HK-2 (cell line): ENCODE data around the gene POGZ.

ENCODE experiments used
- DNase-seq: peaks from one replicate; pipeline ENCODE4 v3.0.0-alpha.2; 2018; ENCODE audit not compliant: unreplicated experiment

POGZ gene

GRCh38 chr1:151459331-151460046, at the start of gene POGZ:
TSS of gene POGZ (minus strand) at chr1:151459494. CDS start at chr1:151442204, 17,290 bp downstream.
- peak; percentile 95 for DNase-seq

- DNase-seq, result no peak
These were observed 49.5 kb upstream of the POGZ start for GRCh38 chr1:151508833-151509232.

GRCh38 chr1:151504759-151505158, 45.5 kb upstream of the POGZ start:
- no peak for DNase-seq

- DNase-seq, result no peak
These were observed 45.0 kb upstream of the POGZ start for GRCh38 chr1:151504252-151504651.

- DNase-seq, result no peak
These were observed 43.8 kb upstream of the POGZ start for GRCh38 chr1:151502859-151503780.

- DNase-seq, result no peak
These were observed 42.9 kb upstream of the POGZ start for GRCh38 chr1:151502035-151502700.

- no peak for DNase-seq
These were observed 42.2 kb upstream of the POGZ start for GRCh38 chr1:151501474-151501873.

- no peak for DNase-seq
These were observed 40.6 kb upstream of the POGZ start for GRCh38 chr1:151499930-151500329.

- no peak for DNase-seq
These were observed 40.1 kb upstream of the POGZ start for GRCh38 chr1:151499365-151499764.

- no peak for DNase-seq
These were observed 36.0 kb upstream of the POGZ start for GRCh38 chr1:151495316-151495715.

- no peak for DNase-seq
These were observed 35.5 kb upstream of the POGZ start for GRCh38 chr1:151494741-151495281.

- DNase-seq, result no peak
These were observed 33.7 kb upstream of the POGZ start for GRCh38 chr1:151493042-151493441.

- DNase-seq, result no peak
These were observed 32.8 kb upstream of the POGZ start for GRCh38 chr1:151492120-151492519.

GRCh38 chr1:151491641-151492040, 32.3 kb upstream of the POGZ start:
- DNase-seq, result no peak

GRCh38 chr1:151486557-151486956, 27.3 kb upstream of the POGZ start:
- DNase-seq, result no peak

GRCh38 chr1:151485685-151486255, 26.5 kb upstream of the POGZ start:
- DNase-seq, result no peak

GRCh38 chr1:151482017-151482416, 22.7 kb upstream of the POGZ start:
- DNase-seq, result no peak

GRCh38 chr1:151479462-151479861, 20.2 kb upstream of the POGZ start:
- no peak for DNase-seq

GRCh38 chr1:151478923-151479322, 19.6 kb upstream of the POGZ start:
- DNase-seq, result no peak

- no peak for DNase-seq
These were observed 19.0 kb upstream of the POGZ start for GRCh38 chr1:151478140-151478812.

- no peak for DNase-seq
These were observed 17.8 kb upstream of the POGZ start for GRCh38 chr1:151477066-151477465.
